SH-SY5Y (cell line): ENCODE data around the gene PLCB4.

Experiments used
- GATA2 ChIP-seq: IDR thresholded peaks from 2 replicates; pipeline ENCODE4 v1.6.1; 2011; ENCODE audit warnings: mild to moderate bottlenecking, low read depth, low read length
- GATA3 ChIP-seq: IDR thresholded peaks from 2 replicates; pipeline ENCODE4 v1.6.1; 2011; ENCODE audit warnings: low read depth, mild to moderate bottlenecking, low read length, moderate library complexity

DNA sequence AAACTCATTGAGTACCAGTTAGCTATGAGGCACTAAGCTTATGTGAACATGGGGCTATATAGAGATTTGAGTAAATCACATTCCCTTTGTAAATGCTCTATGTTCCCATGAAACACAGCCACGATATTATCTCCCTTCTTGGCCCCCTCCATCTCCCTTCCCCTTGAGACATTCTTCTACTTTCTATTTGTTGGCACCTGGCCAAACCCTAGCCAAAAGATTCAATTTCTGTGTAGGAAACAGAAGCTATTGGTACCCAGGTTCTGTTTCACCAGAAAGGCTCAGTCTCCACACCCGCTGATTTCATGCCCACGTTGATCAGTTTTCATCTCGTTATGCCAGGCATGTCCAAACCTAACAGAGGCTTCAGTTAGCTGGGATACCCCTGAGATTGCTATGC lies 300.0 kb downstream of the PLCB4 start:
- no peak for TF ChIP-seq GATA2
- no peak for TF ChIP-seq GATA3
